HepG2 (cell line): Measurements from ENCODE around the gene NID2. TPM values are rescaled to one million over a fixed set of nuclear protein-coding genes. Genes with fewer than 3 reads are reported as not detected.

Source experiments
- ATAC-seq: fragments of 200-7000 bp; cut with Tn5 transposase; 3 replicates; pipeline ENCODE4 v1.9.1; 2020; ENCODE audit warnings: mild to moderate bottlenecking, moderate library complexity
- BruUV-seq: library from RNA; stranded (reverse); fragments of 400-500 nt; replicated peaks from 2 replicates; lab custom pipeline; 2021; lab: Mats Ljungman, UMichigan
- CTCF ChIA-PET: fragments of 300-600 bp; formaldehyde crosslinking; extraction: SDS; loops from one replicate; lab custom pipeline; 2021; ENCODE audit warnings: low total read pairs, inconsistent platforms, low intra/inter-chr PET ratio; lab: Yijun Ruan, JAX
- POLR2A ChIA-PET: fragments of 350-600 bp; sonication (Branson Sonifier 250); formaldehyde crosslinking; loops from one replicate; lab custom pipeline; 2020; ENCODE audit warnings: antibody characterized with exemption, inconsistent platforms; lab: Yijun Ruan, JAX
- DNase-seq: peaks from one replicate; pipeline ENCODE4 v3.0.0-alpha.2; 2015; ENCODE audit warnings: low spot score
- FAIRE-seq: peaks from 3 replicates; lab custom pipeline; 2011; peaks lifted over from hg19 to GRCh38; lab: Jason Lieb, UNC
- H2AFZ ChIP-seq: one replicate; pipeline ENCODE4 v1.6.1; 2011; ENCODE audit warnings: low read length, inconsistent platforms
- H3K27ac ChIP-seq: fragments of 300-600 bp; 3 replicates; pipeline ENCODE4 v1.8.0; 2011; ENCODE audit warnings: mixed run types, mild to moderate bottlenecking, mixed read lengths, low read length, inconsistent platforms; ENCODE audit not compliant: insufficient read depth; ENCODE audit errors: extremely low read length
- H3K27me3 ChIP-seq, 2 experiments: fragments of 200-600 bp in 1 of 2; 2 replicates in 1 of 2; 3 replicates in 1 of 2; pipeline versions ENCODE4 v1.6.0 to v1.8.0; 2011; ENCODE audit warnings: low read length in 2 of 2, mild to moderate bottlenecking in 2 of 2, moderate library complexity in 2 of 2, inconsistent platforms in 1 of 2; ENCODE audit not compliant: insufficient read depth in 2 of 2, control insufficient read depth in 1 of 2
- H3K36me3 ChIP-seq, 2 experiments: fragments of 200-600 bp in 1 of 2; replicated peaks in 1 of 2; 2 replicates in 1 of 2; 3 replicates in 1 of 2; pipeline versions ENCODE4 v1.5.1 to v1.8.0; 2011; ENCODE audit warnings: low read length in 2 of 2, inconsistent platforms in 1 of 2; ENCODE audit not compliant: insufficient read depth in 2 of 2, control insufficient read depth in 1 of 2
- H3K4me1 ChIP-seq: 2 replicates; pipeline ENCODE4 v1.5.1; 2012; ENCODE audit warnings: low read length, inconsistent platforms; ENCODE audit not compliant: insufficient read depth
- H3K4me2 ChIP-seq: 2 replicates; pipeline ENCODE4 v1.6.0; 2011; ENCODE audit warnings: low read depth, low read length, inconsistent platforms
- H3K4me3 ChIP-seq, 3 experiments: fragments of 200-600 bp in 1 of 3; sonication (generic), shearing (Covaris generic) in 1 of 3; replicated peaks in 1 of 3; 2 replicates each; pipeline ENCODE4 v1.5.1; 2011 to 2016; ENCODE audit warnings: low read length in 3 of 3, inconsistent platforms in 2 of 3, low read depth in 2 of 3, mild to moderate bottlenecking in 2 of 3, control low read depth in 1 of 3, mixed read lengths in 1 of 3; ENCODE audit not compliant: insufficient read depth in 1 of 3
- H3K79me2 ChIP-seq: one replicate; pipeline ENCODE4 v1.6.1; 2011; ENCODE audit warnings: low read length, inconsistent platforms; ENCODE audit not compliant: insufficient read depth
- H3K9ac ChIP-seq: 2 replicates; pipeline ENCODE4 v1.6.0; 2011; ENCODE audit warnings: mild to moderate bottlenecking, low read depth, low read length, inconsistent platforms; ENCODE audit not compliant: insufficient read depth
- H3K9me3 ChIP-seq: 2 replicates; pipeline ENCODE4 v1.5.1; 2012; ENCODE audit warnings: mild to moderate bottlenecking, low read length
- H4K20me1 ChIP-seq: 2 replicates; pipeline ENCODE4 v1.6.0; 2011; ENCODE audit warnings: inconsistent platforms, mild to moderate bottlenecking, low read length, moderate library complexity; ENCODE audit not compliant: insufficient read depth
- ATRX ChIP-seq: sonication (generic); formaldehyde crosslinking; IDR thresholded peaks from 2 replicates; pipeline ENCODE4 v1.4.0; 2020; ENCODE audit warnings: missing genetic modification reagents, borderline replicate concordance
- BHLHE40 ChIP-seq: IDR thresholded peaks from 2 replicates; pipeline ENCODE4 v1.6.1; 2011; ENCODE audit warnings: low read length, improper control_type of control experiment
- KAT7 ChIP-seq: IDR thresholded peaks from 2 replicates; pipeline ENCODE4 v1.6.1; 2018; ENCODE audit warnings: borderline replicate concordance, missing compliant biosample characterization
- KDM6A ChIP-seq: IDR thresholded peaks from 2 replicates; pipeline ENCODE4 v1.6.1; 2016; ENCODE audit warnings: low read depth
- MAF1 ChIP-seq: sonication (generic); formaldehyde crosslinking; IDR thresholded peaks from 2 replicates; pipeline ENCODE4 v1.5.0; 2020; ENCODE audit warnings: missing genetic modification reagents, borderline replicate concordance
- MYC ChIP-seq: sonication (generic); formaldehyde crosslinking; IDR thresholded peaks from 2 replicates; pipeline ENCODE4 v1.9.0; 2021; ENCODE audit warnings: missing genetic modification reagents, borderline replicate concordance
- NCOA5 ChIP-seq: sonication (generic); formaldehyde crosslinking; IDR thresholded peaks from 2 replicates; pipeline ENCODE4 v1.4.0; 2020; ENCODE audit warnings: missing genetic modification reagents
- TBX3 ChIP-seq: fragments of 450-650 bp; IDR thresholded peaks from 2 replicates; pipeline ENCODE4 v1.6.1; 2017; ENCODE audit warnings: antibody characterized with exemption, mild to moderate bottlenecking, inconsistent platforms, borderline replicate concordance
- ZNF251 ChIP-seq: sonication (generic); formaldehyde crosslinking; IDR thresholded peaks from 2 replicates; pipeline ENCODE4 v1.9.0; 2021; ENCODE audit warnings: mild to moderate bottlenecking, missing genetic modification reagents
- ZNF501 ChIP-seq: sonication (generic); formaldehyde crosslinking; IDR thresholded peaks from 2 replicates; pipeline ENCODE4 v1.5.1; 2020; ENCODE audit warnings: mild to moderate bottlenecking, moderate library complexity, missing genetic modification reagents
- ZNF530 ChIP-seq: sonication (generic); formaldehyde crosslinking; IDR thresholded peaks from 2 replicates; pipeline ENCODE4 v1.5.0; 2020; ENCODE audit warnings: low read depth, mild to moderate bottlenecking, missing genetic modification reagents
- ZNF614 ChIP-seq: IDR thresholded peaks from 2 replicates; pipeline ENCODE4 v1.6.1; 2018; ENCODE audit warnings: missing biosample characterization, missing genetic modification reagents, inconsistent platforms, borderline replicate concordance
- ZNF616 ChIP-seq: sonication (generic); formaldehyde crosslinking; IDR thresholded peaks from 2 replicates; pipeline ENCODE4 v1.5.0; 2020; ENCODE audit warnings: low read depth, mild to moderate bottlenecking, missing genetic modification reagents
- ZNF746 ChIP-seq: sonication (generic); formaldehyde crosslinking; IDR thresholded peaks from 2 replicates; pipeline ENCODE4 v1.8.0; 2022; ENCODE audit warnings: mild to moderate bottlenecking, missing genetic modification reagents
- ZNF773 ChIP-seq: sonication (generic); formaldehyde crosslinking; IDR thresholded peaks from 2 replicates; pipeline ENCODE4 v1.4.0; 2020; ENCODE audit warnings: missing genetic modification reagents, borderline replicate concordance
- ZSCAN31 ChIP-seq: sonication (generic); formaldehyde crosslinking; IDR thresholded peaks from 2 replicates; pipeline ENCODE4 v1.5.0; 2020; ENCODE audit warnings: low read depth, mild to moderate bottlenecking, missing genetic modification reagents
- ZSCAN9 ChIP-seq: IDR thresholded peaks from 2 replicates; pipeline ENCODE4 v1.6.1; 2016; ENCODE audit warnings: borderline replicate concordance
- WGBS: methylation state at CpG from one replicate; pipeline ENCODE4 v1.1.6; 2017; ENCODE audit warnings: low lambda C conversion rate; 5-methylcytosine and 5-hydroxymethylcytosine counted together
- in situ Hi-C: cut with HindIII; loops from 2 replicates; pipeline ENCODE4 v1.10.0; 2017; ENCODE audit warnings: low pct_unique_long_range_greater_than_20kb; ENCODE audit not compliant: extremely low pct_ligation_motif_present
- intact Hi-C: fragments of 100-400 bp; cut with micrococcal nuclease; formaldehyde crosslinking; loops from one replicate; pipeline ENCODE4 v1.10.0; 2022; ENCODE audit not compliant: unreplicated experiment
- polyA plus RNA-seq, 8 experiments: library from polyadenylated mRNA; depleted of rRNA in 3 of 8; stranded (reverse) in 7 of 8; unstranded in 1 of 8; fragments of >200 nt; fragmentation: Illumina TruSeq in 4 of 8; extraction: Trizol in 4 of 8; gene quantifications; 2 replicates each; pipeline versions ENCODE4 v1.2.1 to v1.2.3, GENCODE V29; 2011 to 2016; ENCODE audit warnings: low read depth in 4 of 8, missing spikeins in 1 of 8, mixed read lengths in 1 of 8; ENCODE audit not compliant: insufficient read depth in 1 of 8
- total RNA-seq, 5 experiments: library from RNA; depleted of rRNA; stranded (reverse); fragments of >200 nt; fragmentation: Illumina TruSeq; extraction: Trizol; gene quantifications; 2 replicates each; pipeline ENCODE4 v1.2.3, GENCODE V29; 2016; ENCODE audit warnings: low read depth in 1 of 5
- TF ChIP-seq, protein P1 (sequence below): sonication (generic); formaldehyde crosslinking; IDR thresholded peaks from 2 replicates; pipeline ENCODE4 v1.5.1; 2020; ENCODE audit warnings: mild to moderate bottlenecking, missing genetic modification reagents
- TF ChIP-seq, protein P2 (sequence below), 2 experiments: sonication (generic) in 1 of 2; formaldehyde crosslinking in 1 of 2; IDR thresholded peaks; 2 replicates each; pipeline versions ENCODE4 v1.4.0 to v1.6.1; 2018 to 2020; ENCODE audit warnings: missing genetic modification reagents in 2 of 2, borderline replicate concordance in 1 of 2, low read depth in 1 of 2, mild to moderate bottlenecking in 1 of 2, missing biosample characterization in 1 of 2

NID2 gene
- total and polyA plus RNA-seq, 2 of the 13 experiments (the other 11 are each of a cell fraction or from before 2014, with no cell fraction given): 0.11 TPM; not detected in 1

DNA sequence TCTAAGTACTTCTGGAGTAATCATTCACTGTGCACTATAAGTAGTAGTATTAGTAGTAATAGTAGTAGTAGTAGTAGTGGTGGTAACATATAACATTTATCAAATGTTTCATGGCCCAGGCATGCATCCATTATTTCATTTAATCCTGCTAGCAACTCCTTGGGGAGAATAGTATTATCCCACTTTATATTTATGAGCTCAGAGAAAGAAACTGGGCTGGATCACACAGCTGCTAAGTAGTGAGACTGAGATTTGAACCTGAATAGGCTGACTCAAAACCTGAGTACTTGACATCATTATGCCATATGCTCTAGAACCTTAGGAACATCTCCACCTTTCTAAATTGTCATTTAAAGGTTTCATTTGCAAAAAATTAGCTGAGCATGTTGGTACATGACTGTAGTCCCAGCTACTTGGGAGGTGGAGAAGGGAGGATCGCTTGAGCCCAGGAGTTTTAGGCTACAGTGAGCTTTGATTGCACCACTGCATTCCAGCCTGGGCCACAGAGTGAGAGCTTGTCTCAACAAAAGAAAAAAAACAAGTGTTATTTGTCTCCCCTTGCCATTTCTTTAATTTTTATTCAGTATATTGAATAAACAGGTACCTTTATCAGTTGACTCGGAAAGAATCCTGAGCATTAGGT lies 11.4 kb upstream of the NID2 start:
- Histone ChIP-seq H3K27me3 (peaks cover 0 to 2% of the 10 kb centered on the region in 2 experiments; a peak in 1 of 5 replicates), H3K36me3 (no peaks in the 10 kb centered on the region), H3K27ac (no peak overlapping the region), H3K4me2 (no peak overlapping the region), H3K9me3 (no peaks in the 10 kb centered on the region), H3K4me1 (peaks cover 20% of the 10 kb centered on the region), H4K20me1 (no peaks in the 10 kb centered on the region), H3K4me3 (no peak overlapping the region), H3K79me2 (no peaks in the 10 kb centered on the region), H3K9ac (no peak overlapping the region), H2AFZ (no peak overlapping the region)
- TF ChIP-seq KDM6A (CRISPR knock-in tag) (no peak), ZNF746 (CRISPR knock-in tag) (no peak), ATRX (CRISPR knock-in tag) (no peak), NCOA5 (CRISPR knock-in tag) (no peak), BHLHE40 (no peak), ZSCAN31 (CRISPR knock-in tag) (no peak), MYC (CRISPR knock-in tag) (no peak), ZNF773 (no peak), ZNF251 (no peak), MAF1 (CRISPR knock-in tag) (no peak), ZNF616 (CRISPR knock-in tag) (no peak), KAT7 (CRISPR knock-in tag) (no peak), TBX3 (no peak), ZNF530 (no peak), ZNF501 (no peak), ZNF614 (no peak), ZSCAN9 (CRISPR knock-in tag) (no peak)
- TF ChIP-seq, protein P1, sequence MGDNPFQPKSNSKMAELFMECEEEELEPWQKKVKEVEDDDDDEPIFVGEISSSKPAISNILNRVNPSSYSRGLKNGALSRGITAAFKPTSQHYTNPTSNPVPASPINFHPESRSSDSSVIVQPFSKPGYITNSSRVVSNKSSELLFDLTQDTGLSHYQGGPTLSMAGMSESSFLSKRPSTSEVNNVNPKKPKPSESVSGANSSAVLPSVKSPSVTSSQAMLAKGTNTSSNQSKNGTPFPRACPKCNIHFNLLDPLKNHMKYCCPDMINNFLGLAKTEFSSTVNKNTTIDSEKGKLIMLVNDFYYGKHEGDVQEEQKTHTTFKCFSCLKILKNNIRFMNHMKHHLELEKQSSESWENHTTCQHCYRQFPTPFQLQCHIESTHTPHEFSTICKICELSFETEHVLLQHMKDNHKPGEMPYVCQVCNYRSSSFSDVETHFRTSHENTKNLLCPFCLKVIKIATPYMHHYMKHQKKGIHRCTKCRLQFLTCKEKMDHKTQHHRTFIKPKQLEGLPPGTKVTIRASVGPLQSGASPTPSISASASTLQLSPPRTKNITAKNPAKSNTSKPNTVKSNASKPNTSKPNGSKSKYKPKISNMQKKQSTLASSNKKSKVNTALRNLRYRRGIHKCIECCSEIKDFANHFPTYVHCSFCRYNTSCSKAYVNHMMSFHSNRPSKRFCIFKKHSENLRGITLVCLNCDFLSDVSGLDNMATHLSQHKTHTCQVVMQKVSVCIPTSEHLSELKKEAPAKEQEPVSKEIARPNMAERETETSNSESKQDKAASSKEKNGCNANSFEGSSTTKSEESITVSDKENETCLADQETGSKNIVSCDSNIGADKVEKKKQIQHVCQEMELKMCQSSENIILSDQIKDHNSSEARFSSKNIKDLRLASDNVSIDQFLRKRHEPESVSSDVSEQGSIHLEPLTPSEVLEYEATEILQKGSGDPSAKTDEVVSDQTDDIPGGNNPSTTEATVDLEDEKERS: no peak
- TF ChIP-seq, protein P2, sequence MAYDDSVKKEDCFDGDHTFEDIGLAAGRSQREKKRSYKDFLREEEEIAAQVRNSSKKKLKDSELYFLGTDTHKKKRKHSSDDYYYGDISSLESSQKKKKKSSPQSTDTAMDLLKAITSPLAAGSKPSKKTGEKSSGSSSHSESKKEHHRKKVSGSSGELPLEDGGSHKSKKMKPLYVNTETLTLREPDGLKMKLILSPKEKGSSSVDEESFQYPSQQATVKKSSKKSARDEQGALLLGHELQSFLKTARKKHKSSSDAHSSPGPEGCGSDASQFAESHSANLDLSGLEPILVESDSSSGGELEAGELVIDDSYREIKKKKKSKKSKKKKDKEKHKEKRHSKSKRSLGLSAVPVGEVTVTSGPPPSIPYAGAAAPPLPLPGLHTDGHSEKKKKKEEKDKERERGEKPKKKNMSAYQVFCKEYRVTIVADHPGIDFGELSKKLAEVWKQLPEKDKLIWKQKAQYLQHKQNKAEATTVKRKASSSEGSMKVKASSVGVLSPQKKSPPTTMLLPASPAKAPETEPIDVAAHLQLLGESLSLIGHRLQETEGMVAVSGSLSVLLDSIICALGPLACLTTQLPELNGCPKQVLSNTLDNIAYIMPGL (CRISPR knock-in tag; IDR thresholded peaks at IDR 0.05; ENCODE audit: borderline replicate concordance in 1 of 2, low read depth in 1 of 2): no peak
- BruUV-seq: no TSS peak
- ChIA-PET CTCF (no interaction called here), POLR2A (no interaction called here)
- ATAC-seq (no peak), FAIRE-seq (no peak), DNase-seq (no peak)
- in situ Hi-C loops (no loop called here), intact Hi-C loops (no loop called here)
- 2% methylated on average over 2 of the region's 2 CpGs for WGBS
